HG03354 (cell line): ENCODE results near the gene ANXA6.

ENCODE experiments used
- ATAC-seq: cut with Tn5 transposase; IDR thresholded peaks from one replicate; pipeline ENCODE4 v1.9.1; 2021; ENCODE audit warnings: mild to moderate bottlenecking; ENCODE audit not compliant: unreplicated experiment, poor library complexity, severe bottlenecking

ANXA6 gene

GRCh38 chr5:151088986-151089385, 68.6 kb downstream of the ANXA6 start:
- no peak for ATAC-seq

GRCh38 chr5:151087486-151087885, 70.1 kb downstream of the ANXA6 start:
- ATAC-seq = no peak

- peak; percentile 72 for ATAC-seq
These were observed 70.6 kb downstream of the ANXA6 start for GRCh38 chr5:151086905-151087360.

- no peak for ATAC-seq
These were observed 71.2 kb downstream of the ANXA6 start for GRCh38 chr5:151086192-151086869.

GRCh38 chr5:151085517-151086041, 72.0 kb downstream of the ANXA6 start:
- ATAC-seq = no peak

GRCh38 chr5:151084363-151084762, 73.2 kb downstream of the ANXA6 start:
- no peak for ATAC-seq

- ATAC-seq = no peak
These were observed 74.4 kb downstream of the ANXA6 start for GRCh38 chr5:151083081-151083676.

- no peak for ATAC-seq
These were observed 75.2 kb downstream of the ANXA6 start for GRCh38 chr5:151082282-151082902.

GRCh38 chr5:151081431-151082281, 75.9 kb downstream of the ANXA6 start:
- no peak for ATAC-seq

GRCh38 chr5:151080613-151081430, 76.8 kb downstream of the ANXA6 start, which contains the start of gene TNIP1:
TSS of gene TNIP1 (minus strand) at chr5:151081034. CDS start at chr5:151065095, 15,939 bp downstream.
- peak; percentile 81 for ATAC-seq

GRCh38 chr5:151079838-151080612, 77.6 kb downstream of the ANXA6 start:
- ATAC-seq = no peak

- ATAC-seq = peak; percentile 58
These were observed 78.9 kb downstream of the ANXA6 start for GRCh38 chr5:151078490-151079262.

GRCh38 chr5:151077967-151078366, 79.6 kb downstream of the ANXA6 start:
- no peak for ATAC-seq

GRCh38 chr5:151077419-151077818, 80.2 kb downstream of the ANXA6 start:
- ATAC-seq = no peak

- ATAC-seq = no peak
These were observed 81.0 kb downstream of the ANXA6 start for GRCh38 chr5:151076616-151077015.

- ATAC-seq = no peak
These were observed 81.8 kb downstream of the ANXA6 start for GRCh38 chr5:151075698-151076331.

- no peak for ATAC-seq
These were observed 83.0 kb downstream of the ANXA6 start for GRCh38 chr5:151074557-151074956.
